ENCODE data around the gene DNMBP.
"Not testable (repeated sequence)": the region's sequence is repeated elsewhere in the genome, so short reads cannot be mapped to it uniquely, and the experiment has no call there.

DNMBP gene

DNA sequence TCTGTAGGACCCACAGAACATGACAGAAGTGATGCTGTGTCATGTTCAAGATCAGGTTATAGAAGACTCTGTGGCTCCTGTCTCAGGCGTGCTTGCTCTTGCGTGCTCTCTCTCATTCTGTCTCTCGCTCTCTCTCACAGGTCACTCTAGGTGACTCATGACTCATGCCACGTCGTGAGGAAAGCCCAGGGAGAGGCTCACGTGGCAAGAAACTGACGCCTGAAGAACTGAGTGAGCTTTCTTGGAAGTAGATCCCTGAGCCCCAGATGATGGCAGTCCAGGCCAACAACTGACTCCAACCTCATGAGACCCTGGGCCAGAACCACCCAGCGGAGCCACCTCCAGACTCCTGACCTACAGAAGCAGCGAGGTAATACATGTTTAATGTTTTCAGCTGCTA is 103.3 kb downstream of the DNMBP start:
- no peak for DNase-seq

GRCh38 chr10:99905971-99906370 is 103.8 kb downstream of the DNMBP start:
- DNase-seq: no peak

DNA sequence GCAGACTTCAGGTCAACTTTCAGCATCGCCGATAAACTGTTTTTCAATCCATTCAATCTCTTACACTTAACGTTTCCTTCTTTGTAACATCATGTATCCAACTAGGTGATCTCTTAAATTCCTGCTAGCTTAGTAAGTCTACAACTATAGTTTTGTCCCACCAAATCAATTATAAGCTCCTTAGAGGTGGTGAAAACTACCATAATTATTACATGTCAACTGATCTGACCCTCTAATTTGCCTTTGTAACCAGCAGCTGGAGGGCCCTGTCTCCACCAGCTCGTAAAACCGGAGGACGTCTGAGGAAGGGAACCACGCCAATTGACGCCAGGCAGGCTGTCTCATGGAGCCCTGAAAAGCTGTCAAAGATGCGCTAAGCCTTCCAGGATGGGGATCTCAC is 113.9 kb downstream of the DNMBP start:
- DNase-seq: no peak

- not testable (repeated sequence) for DNase-seq
Measured at GRCh38 chr10:99895066-99895465, 114.7 kb downstream of the DNMBP start.

GRCh38 chr10:99894613-99895012 is 115.1 kb downstream of the DNMBP start:
- DNase-seq: no peak

DNA sequence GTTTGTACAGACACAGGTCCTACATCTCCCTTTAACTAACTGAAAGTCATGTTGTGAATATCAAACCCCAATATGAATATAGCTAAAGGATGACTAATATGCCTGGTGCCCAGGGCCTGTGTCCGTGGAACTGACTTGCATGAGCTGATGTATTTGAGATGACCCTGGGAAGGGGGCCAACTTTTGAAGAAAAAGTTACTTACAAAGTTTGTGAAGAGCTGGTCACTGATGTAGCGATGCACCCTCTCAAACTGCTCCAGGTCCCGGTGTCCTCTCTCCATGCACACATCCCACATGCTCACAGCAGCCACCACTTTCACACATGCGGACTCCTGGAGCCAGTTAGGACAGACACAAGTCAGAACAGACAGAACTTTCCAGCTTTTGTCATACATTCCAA is 121.1 kb downstream of the DNMBP start:
- DNase-seq: no peak

DNA sequence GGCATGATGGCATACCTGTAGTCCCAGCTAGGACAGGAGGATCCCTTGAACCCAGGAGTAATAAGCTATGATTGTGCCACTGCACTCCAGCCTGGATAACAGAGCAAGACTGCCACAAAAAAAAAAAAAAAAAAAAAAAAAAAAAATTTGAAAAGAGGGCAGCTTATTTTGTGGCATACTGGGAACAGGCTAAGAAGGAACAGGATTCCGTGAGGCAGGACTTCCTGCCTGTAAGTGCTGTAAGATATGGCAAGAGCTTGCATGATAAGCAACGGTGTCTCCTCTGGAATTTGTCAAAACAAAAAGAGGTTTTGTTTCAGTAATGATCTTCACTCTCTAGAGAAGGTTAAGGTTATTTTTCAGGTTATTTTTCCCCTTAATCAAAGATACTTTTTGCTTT is 126.2 kb downstream of the DNMBP start:
- DNase-seq: no peak

DNA sequence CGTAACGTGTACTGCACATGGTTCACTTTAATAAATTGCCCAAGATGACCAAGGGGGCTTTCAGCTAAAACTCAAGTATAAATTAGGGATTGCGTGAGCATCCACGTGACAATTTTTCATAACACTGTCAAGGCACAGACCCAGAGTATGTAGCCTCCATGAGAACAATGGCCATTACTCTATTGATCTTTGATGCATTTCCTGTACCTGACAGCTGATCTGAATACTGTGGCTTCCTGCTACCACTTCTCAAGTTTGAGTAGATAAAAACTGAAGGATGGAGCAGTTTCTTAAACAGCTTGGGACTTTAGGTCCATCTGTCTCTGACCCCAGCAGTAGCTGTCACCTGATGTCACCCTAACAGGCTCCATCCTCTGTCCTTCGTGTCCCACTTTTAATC is 128.4 kb downstream of the DNMBP start:
- no peak for DNase-seq

DNA sequence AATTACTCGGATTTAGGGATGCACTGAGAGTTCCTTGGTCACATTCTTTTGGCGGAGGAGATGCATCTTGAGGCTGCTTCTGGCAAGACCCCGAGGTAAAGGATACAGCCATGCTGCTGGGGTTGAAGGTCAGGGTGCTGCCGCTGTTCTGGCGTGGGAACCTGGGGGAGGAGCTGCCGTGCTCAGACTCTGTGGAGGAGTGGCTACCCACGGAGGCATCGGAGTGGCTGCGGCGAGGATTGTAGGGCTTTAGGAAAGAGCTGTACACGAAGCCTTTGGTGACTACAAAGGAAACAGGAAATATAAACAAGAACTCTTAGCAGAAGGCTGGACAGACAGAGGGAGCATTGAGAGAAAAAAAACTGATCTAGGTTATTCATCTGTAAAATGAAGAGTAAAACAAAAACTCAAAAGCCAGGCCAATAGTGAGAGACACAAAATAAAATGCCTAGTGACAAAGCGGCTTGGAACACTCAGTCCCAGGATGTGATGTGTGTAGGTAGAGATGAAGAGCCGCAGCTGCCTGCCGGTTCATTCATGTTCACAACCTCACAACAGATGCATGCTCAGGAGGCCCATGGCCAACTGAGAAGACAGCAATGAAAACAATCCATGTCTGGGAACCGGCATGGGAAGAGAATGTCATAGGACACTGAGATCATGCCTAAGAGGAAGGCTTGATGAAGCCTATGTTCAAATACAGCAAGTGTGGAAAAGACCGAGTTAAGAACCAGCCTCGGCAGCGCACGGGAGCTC is 129.5 kb downstream of the DNMBP start:
- DNase-seq: no peak

- DNase-seq: no peak
Measured at GRCh38 chr10:99875473-99875872, 134.3 kb downstream of the DNMBP start.

DNA sequence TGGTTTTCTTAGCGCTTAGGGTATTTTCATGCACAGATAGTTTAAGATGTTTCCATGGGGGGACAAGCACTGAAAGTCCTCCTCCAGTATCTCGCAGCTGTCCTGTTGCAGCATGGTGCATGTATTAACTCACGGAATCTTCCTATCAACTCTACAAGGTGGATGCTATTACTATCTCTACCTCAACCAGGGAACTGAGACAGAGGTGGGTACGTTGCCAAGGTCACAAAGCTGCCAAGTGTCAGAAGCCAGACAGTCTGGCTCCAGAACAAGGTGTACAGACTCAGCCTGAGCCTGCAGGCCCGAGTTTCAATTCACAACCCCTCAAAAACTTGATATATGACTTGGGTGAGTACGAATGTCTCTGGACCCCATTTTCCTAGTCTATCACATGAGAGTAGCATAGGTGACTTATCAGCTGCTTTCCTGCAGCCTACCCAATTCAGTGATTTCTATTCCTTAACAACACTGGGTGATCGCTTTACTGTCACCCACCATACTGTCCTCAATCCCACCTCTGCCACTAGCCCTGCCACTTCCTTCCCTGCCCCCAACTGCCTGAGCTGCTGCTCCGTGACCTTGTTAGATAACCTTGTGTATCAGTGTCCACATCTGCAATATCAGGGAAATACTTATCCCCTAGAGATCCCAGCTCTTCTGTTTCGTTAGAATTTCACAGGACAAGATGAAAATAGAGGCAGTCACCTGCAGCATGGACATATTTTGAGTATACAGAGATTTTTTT is 135.2 kb downstream of the DNMBP start:
- DNase-seq: no peak

- no peak for DNase-seq
Measured at GRCh38 chr10:99873846-99874245, 135.9 kb downstream of the DNMBP start.

DNA sequence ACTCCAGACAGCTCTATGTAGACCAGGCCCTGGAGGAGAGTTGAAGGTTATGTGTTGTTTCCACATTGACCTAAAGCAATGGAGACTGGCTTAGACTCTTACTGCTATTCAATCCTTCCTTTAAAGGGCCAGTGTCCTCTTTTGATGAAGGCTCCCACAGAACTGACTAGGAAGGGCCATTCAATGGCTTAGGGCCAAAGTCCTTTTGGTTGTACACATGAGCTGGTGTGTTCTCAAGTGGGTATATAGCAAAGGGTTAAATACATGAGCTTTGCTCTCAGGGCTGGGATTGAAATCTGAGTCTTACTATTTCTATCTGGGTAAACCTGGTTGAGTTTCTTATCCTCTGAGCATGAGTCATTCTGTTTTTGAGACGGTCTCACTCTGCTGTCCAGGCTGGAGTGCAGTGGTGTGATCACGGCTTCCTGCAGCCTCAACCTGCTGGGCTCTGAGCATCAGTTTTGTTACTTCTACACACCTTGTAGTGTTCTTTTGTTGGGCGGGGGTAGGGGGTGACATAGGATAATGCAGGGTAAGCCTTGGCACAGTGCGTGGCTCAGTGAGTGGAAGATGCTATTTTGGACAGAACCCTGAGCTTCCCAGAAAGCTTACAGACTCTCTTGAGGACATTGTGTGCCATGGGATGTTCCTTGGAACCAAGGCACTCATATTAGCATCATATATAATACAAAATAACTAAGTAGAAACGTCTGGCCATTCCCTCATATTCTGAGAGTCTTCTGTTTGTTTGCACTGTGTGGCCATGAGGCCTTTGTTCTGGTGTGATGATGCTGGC is 137.2 kb downstream of the DNMBP start:
- DNase-seq: no peak

DNA sequence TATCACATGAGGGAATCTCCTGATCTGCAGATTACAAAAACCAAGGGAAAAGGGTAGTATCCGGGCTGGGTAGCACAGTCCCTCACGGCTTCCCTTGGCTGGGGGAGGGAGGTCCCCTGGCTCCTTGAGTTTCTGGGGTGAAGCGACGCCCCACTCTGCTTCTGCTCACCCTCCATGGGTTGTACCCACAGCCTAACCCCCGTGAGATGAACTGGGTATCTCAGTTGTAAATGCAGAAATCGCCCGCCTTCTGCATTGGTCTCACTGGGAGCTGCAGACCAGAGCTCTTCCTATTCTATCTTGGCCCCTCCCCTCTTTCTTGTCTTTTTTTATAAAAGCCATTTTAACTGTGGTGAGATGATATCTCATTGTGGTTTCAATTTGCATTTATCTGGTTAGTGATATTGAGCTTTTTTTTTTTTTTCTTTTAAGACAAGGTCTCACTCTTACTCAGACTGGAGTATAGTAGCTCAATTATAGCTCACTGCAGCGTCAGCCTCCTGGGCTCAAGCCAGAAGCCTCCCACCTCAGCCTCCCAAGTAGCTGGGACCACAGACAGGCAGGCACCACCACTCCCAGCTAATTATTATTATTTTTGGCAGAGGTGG is 139.5 kb downstream of the DNMBP start:
- no peak for DNase-seq

GRCh38 chr10:99869581-99870122 is 140.1 kb downstream of the DNMBP start:
- no peak for DNase-seq

DNA sequence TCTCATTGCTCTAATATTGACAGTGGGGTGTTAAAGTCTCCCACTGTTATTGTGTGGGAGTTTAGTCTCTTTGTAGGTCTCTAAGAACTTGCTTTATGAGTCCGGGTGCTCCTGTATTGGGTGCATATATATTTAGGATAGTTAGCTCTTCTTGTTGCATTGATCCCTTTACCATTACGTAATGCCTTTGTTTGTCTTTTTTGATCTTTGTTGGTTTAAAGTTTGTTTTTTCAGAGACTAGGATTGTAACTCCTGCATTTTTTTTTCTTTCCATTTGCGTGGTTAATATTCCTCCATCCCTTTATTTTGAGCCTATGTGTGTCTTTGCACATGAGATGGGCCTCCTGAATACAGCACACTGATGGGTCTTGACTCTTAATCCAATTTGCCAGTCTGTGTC is 142.5 kb downstream of the DNMBP start:
- DNase-seq: not testable (repeated sequence)

GRCh38 chr10:99863535-99864240 is 146.1 kb downstream of the DNMBP start:
- DNase-seq: not testable (repeated sequence)

DNA sequence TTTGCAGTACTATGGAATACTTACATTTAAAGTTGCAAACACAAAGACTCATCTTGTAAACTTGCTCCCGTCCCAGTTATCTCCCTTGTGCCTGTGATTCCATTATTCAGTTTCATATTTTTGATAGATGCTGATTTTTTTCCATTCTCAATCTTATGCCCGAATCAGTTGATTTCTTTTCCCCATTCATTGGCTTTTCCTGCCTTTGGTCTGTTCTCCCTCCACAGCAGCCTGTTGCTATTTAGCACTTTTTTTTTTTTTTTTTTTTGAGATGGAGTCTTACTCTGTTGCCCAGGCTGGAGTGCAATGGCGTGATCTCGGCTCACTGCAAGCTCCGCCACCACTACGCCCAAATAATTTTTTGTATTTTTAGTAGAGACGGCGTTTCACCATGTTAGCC is 149.3 kb downstream of the DNMBP start:
- no peak for DNase-seq

GRCh38 chr10:99859585-99859984 is 150.2 kb downstream of the DNMBP start:
- peak in 1 of 2 experiments; percentile 40 for DNase-seq

GRCh38 chr10:99858849-99859248 is 150.9 kb downstream of the DNMBP start:
- no peak for DNase-seq

- DNase-seq: no peak
Measured at GRCh38 chr10:99855479-99856071, 154.2 kb downstream of the DNMBP start.

DNA sequence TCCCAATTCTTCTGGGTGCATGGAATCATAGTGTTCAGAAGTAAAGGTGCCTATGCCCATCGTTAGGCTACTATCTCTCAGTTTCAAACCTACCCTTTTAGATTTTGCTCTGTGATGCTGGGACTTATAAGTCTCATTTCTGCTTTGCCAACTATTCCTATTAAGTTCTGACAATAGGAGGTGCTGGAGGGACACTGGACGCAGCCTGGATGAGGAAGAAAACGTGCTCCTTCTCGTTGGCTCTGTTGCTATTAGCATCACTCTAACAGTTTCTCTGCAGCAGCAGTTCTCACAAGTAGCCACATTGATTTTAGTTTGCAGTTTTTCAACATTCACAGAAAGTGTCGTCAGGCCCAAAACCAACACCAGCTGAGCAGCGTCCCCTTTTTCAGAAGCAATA is 154.9 kb downstream of the DNMBP start:
- DNase-seq: peak; percentile 24 to 39
